ENCODE measurements around the gene KRTAP19-7. TPM values are rescaled to one million over a fixed set of nuclear protein-coding genes. Genes with fewer than 3 reads are reported as not detected.

Gene KRTAP19-7, protein sequence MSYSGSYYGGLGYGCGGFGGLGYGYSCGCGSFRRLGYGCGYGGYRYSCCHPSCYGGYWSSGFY
- not detected for total RNA-seq

DNA sequence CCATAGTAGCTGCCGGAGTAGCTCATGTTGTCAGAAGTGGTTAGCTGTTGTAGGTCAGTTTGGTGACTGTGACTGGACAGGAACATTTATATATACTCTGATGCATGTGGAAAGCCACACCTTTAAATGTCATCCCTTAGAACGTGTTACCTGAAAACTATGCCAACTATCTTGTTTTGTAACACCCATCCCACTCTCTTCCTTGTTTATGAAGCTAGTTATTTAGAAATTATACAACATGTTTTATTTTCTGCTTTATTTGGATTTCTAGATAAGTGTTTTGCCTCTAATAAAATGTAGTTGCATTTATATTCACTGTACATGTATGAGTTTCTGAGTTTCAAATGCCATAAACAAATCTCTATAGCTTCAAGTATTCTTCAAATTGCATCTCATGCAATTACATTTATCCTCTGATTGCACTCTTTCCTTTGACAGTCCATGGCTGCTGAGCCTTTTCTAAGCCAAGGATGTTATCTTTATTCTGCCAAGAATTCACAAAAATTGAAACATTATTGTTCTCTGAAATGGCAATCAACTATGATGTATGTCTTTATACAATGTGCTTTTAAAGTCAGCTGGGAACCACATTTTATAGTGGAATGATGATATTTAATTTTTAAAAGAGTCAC lies at the start of gene KRTAP19-7:
Gene KRTAP19-7 (minus strand): TSS at position 51 of the 632 bp plus-strand sequence. CDS start 25 bp downstream, at position 26.
- no peaks in the 10 kb centered on the region for H3K27me3 Mint-ChIP-seq
- H3K4me1 Mint-ChIP-seq (ENCODE audit: low read depth) = no peaks in the 10 kb centered on the region
- no peak for DNase-seq
- intact Hi-C loops (cut with micrococcal nuclease) = no loop called here
- no peaks in the 10 kb centered on the region for H3K9me3 Mint-ChIP-seq
- ChIA-PET CTCF (no interaction called here), POLR2A (no interaction called here)
- H3K36me3 Mint-ChIP-seq = no peaks in the 10 kb centered on the region
- H3K27ac Mint-ChIP-seq = no peak within 1 kb of the TSS
- no peak within 1 kb of the TSS for H3K4me3 Mint-ChIP-seq

DNA sequence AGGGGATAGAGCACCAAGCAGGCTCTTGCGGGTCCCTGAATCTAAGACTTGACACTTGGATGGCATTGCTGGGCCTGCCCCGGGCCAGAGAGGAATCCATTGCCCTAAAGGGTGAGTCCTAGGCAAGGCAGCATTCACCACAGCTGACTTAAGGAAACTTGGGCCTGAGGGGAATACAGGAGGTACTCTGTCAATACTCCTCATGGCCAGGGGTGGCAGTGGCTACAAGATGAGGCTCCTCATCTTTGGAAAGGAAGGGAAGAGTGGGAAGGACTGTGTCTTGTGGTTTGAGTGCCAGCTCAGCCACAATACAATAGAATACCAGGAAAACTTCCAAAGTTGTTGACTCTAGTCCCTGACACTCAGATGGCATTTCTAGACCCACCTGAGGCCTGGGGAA lies 44.9 kb upstream of the KRTAP19-7 start:
- Mint-ChIP-seq H3K9me3 (peaks cover 11% of the 10 kb centered on the region), H3K4me3 (no peak overlapping the region), H3K36me3 (no peaks in the 10 kb centered on the region), H3K27ac (no peak overlapping the region), H3K27me3 (no peaks in the 10 kb centered on the region), H3K4me1 (ENCODE audit: low read depth) (no peaks in the 10 kb centered on the region)
- POLR2A ChIA-PET = no interaction called here
- intact Hi-C loops (cut with micrococcal nuclease) = no loop called here
- no peak for DNase-seq
- CTCF ChIA-PET = no interaction called here

DNA sequence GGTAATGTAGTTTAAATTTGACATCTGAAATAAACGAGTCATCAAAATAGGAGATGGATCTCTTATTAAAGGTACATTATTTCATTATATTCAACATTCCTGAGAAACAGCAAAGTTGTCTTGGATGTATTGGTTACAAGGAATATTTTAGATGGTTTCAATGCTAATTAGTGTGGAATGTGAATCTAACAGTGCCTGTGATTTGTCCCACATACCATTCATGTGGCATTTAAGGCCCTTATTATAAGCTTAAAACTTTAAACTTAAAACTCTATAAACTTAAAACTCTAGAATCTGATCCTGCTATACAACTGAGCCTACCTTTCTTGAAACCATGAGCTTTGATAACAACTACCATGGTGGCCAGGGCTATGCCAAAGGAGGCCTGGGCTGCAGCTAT lies 39.7 kb upstream of the KRTAP19-7 start, which contains the start of gene KRTAP22-1:
Gene KRTAP22-1 (plus strand): TSS at position 301 of the 400 bp plus-strand sequence.
- POLR2A ChIA-PET = no interaction called here
- Mint-ChIP-seq H3K4me1 (ENCODE audit: low read depth) (no peaks in the 10 kb centered on the region), H3K27me3 (no peaks in the 10 kb centered on the region), H3K27ac (no peak within 1 kb of the TSS), H3K9me3 (peaks cover 5% of the 10 kb centered on the region), H3K4me3 (no peak within 1 kb of the TSS), H3K36me3 (no peaks in the 10 kb centered on the region)
- intact Hi-C loops (cut with micrococcal nuclease) = no loop called here
- DNase-seq = no peak
- CTCF ChIA-PET = no interaction called here

DNA sequence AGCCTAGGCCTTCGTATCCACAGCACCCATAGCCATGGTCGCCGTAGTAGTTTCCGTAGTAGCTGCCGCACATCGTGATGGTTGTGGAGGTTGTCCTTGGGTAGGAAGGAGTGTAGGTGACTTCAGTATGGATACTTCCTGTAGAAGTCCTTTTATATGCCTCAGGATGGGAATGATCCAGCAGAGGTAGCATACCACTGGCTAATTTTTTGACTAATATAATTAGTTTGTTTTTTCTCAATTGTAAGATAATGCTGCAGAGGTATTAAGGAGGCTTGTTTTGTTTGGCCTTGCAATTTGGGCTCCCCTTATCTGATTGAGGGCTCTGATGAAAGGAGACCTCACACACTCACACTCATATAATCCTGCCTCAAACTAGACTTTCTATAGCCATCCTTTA lies 37.7 kb upstream of the KRTAP19-7 start, which contains the start of gene KRTAP6-2:
Gene KRTAP6-2 (minus strand): TSS at position 101 of the 400 bp plus-strand sequence. CDS start 28 bp downstream, at position 73.
- ChIA-PET POLR2A (no interaction called here), CTCF (no interaction called here)
- Mint-ChIP-seq H3K27me3 (no peaks in the 10 kb centered on the region), H3K27ac (no peak within 1 kb of the TSS), H3K4me3 (no peak within 1 kb of the TSS), H3K36me3 (no peaks in the 10 kb centered on the region), H3K9me3 (peaks cover 5% of the 10 kb centered on the region), H3K4me1 (ENCODE audit: low read depth) (no peaks in the 10 kb centered on the region)
- DNase-seq = no peak
- intact Hi-C loops (cut with micrococcal nuclease) = no loop called here

DNA sequence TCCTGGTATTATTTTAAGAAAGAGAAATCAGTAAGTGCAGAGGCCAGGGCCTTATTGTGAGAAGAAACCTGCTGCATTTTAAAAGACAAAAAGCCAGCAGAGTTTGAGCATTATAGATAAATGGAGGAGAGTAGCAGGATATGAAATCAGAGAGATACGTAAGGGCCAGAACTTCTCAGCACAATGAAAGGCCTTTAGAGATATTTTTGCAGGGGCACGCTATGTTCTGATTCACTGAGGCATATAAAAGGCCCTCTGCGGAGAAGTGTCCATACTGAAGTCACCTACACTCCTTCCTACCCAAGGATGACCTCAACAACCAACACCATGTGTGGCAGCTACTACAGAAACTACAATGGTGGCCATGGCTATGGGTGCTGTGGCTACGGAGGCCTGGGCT lies 31.0 kb upstream of the KRTAP19-7 start, which contains the start of gene KRTAP6-3:
Gene KRTAP6-3 (plus strand): TSS at position 301 of the 400 bp plus-strand sequence. CDS start 6 bp downstream, at position 307.
- intact Hi-C loops (cut with micrococcal nuclease) = no loop called here
- POLR2A ChIA-PET = no interaction called here
- no peak for DNase-seq
- Mint-ChIP-seq H3K27me3 (no peaks in the 10 kb centered on the region), H3K4me1 (ENCODE audit: low read depth) (no peaks in the 10 kb centered on the region), H3K27ac (no peak within 1 kb of the TSS), H3K4me3 (no peak within 1 kb of the TSS), H3K36me3 (no peaks in the 10 kb centered on the region), H3K9me3 (no peaks in the 10 kb centered on the region)
- CTCF ChIA-PET = no interaction called here

DNA sequence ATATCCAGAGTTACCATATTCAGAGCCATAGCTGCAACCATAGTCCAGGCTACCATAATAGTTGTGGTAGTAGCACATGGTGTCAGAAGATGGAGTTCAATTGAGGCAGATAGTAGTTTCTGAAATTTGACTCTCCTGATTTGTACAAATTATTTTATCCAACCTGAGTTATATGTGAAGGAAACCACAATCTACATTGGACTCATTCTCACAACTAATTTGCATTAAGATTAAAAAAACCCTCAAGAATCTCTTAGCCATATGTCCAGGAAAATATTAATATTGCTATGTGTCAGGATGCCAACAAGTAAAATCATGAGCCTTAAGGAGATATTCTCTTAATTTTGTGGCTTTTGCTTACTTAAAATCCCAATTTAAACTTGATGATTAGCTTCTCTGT lies 29.2 kb upstream of the KRTAP19-7 start, which contains the start of gene KRTAP22-2:
Gene KRTAP22-2 (minus strand): TSS at position 101 of the 400 bp plus-strand sequence.
- Mint-ChIP-seq H3K4me1 (ENCODE audit: low read depth) (no peaks in the 10 kb centered on the region), H3K27me3 (no peaks in the 10 kb centered on the region), H3K9me3 (no peaks in the 10 kb centered on the region), H3K36me3 (no peaks in the 10 kb centered on the region), H3K4me3 (no peak within 1 kb of the TSS), H3K27ac (no peak within 1 kb of the TSS)
- CTCF ChIA-PET = no interaction called here
- DNase-seq = no peak
- intact Hi-C loops (cut with micrococcal nuclease) = no loop called here
- POLR2A ChIA-PET = no interaction called here

DNA sequence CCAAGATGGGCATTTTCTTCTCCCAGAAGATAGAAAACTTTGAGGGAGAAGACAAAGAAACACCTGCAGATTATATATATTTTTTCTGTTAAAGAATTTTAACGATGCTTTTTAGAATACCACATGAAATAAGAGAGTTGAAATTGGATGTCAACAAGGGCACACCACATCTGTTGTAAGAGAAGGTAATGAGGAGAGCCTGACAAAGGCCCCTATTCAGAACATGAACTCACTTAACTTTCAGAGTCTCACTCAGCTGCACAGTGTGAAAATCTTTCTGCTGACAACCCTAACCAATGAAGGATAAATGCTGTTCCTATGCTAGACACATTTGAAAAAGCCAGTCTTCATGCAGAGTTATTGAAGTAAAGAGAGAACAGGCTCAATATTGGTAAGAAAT lies 21.8 kb upstream of the KRTAP19-7 start:
- no peak overlapping the region for H3K4me3 Mint-ChIP-seq
- intact Hi-C loops (cut with micrococcal nuclease) = no loop called here
- no peaks in the 10 kb centered on the region for H3K27me3 Mint-ChIP-seq
- POLR2A ChIA-PET = no interaction called here
- H3K9me3 Mint-ChIP-seq = no peaks in the 10 kb centered on the region
- H3K36me3 Mint-ChIP-seq = no peaks in the 10 kb centered on the region
- H3K27ac Mint-ChIP-seq = no peak overlapping the region
- H3K4me1 Mint-ChIP-seq (ENCODE audit: low read depth) = no peaks in the 10 kb centered on the region
- CTCF ChIA-PET = no interaction called here
- DNase-seq = no peak

DNA sequence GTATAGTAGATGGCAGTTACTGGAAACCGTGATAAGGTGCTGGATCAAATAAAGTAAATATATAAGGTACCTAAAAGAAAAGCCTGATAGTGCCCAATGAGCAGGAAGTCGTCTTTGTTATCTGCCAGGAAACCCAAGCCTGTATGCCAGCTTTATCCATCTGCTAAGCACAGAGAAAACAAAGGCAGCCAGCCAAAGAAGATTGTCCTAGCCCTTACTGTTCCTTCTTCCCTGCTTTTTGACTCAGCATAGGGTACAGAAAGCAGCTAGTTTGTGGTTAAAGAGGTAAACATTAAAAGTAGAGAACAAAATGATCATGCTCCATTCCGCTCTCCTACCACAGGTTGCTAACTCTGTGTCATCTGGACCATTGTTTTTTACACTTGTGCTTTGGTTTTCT lies 19.0 kb upstream of the KRTAP19-7 start:
- Mint-ChIP-seq H3K4me1 (ENCODE audit: low read depth) (no peaks in the 10 kb centered on the region), H3K27ac (no peak overlapping the region), H3K27me3 (no peaks in the 10 kb centered on the region), H3K9me3 (no peaks in the 10 kb centered on the region), H3K36me3 (no peaks in the 10 kb centered on the region), H3K4me3 (no peak overlapping the region)
- no peak for DNase-seq
- POLR2A ChIA-PET = no interaction called here
- intact Hi-C loops (cut with micrococcal nuclease) = no loop called here
- CTCF ChIA-PET = no interaction called here

DNA sequence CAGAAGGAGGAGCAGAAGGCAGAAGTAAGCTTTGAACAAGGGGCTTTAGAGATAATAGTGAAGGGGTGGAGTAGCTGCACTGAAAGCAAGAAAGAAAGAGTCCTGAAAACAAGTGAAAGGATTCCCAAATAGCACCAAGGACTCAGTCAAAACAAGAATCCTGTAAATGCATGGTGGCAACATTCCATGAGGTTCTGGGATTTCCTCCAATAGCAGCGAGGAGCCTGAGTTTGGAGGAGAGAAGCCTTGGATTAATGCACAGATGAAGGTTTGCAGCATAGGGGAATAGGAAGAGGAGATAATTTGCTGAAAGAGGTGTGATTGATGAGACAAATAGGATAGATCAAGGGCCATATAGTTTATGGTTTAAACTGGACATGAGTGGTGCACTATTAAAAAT lies 18.2 kb upstream of the KRTAP19-7 start:
- ChIA-PET POLR2A (no interaction called here), CTCF (no interaction called here)
- no peaks in the 10 kb centered on the region for H3K27me3 Mint-ChIP-seq
- H3K9me3 Mint-ChIP-seq = no peaks in the 10 kb centered on the region
- H3K36me3 Mint-ChIP-seq = no peaks in the 10 kb centered on the region
- DNase-seq = no peak
- intact Hi-C loops (cut with micrococcal nuclease) = no loop called here
- no peak overlapping the region for H3K27ac Mint-ChIP-seq
- no peaks in the 10 kb centered on the region for H3K4me1 Mint-ChIP-seq (ENCODE audit: low read depth)
- no peak overlapping the region for H3K4me3 Mint-ChIP-seq

DNA sequence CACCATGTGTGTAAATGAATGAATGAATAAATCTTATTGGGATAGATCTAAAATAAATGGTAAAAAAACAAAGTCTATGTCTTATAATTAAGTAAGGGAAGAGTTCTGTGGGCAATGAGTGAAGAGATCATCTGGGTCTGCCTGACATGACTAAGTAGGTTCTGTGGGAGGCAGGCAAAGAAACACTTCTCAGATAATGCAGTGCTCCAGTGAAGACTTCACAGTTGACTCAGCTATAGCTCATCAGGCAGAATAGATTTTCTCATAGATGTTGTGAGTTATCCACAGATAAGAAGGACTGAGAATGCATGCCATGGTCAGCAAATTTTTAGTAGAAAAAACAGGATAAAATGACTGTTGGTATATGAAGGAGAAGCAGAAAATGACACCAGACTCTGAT lies 16.7 kb upstream of the KRTAP19-7 start:
- Mint-ChIP-seq H3K9me3 (no peaks in the 10 kb centered on the region), H3K4me1 (ENCODE audit: low read depth) (no peaks in the 10 kb centered on the region), H3K36me3 (no peaks in the 10 kb centered on the region), H3K27ac (no peak overlapping the region), H3K27me3 (no peaks in the 10 kb centered on the region), H3K4me3 (no peak overlapping the region)
- no peak for DNase-seq
- CTCF ChIA-PET = no interaction called here
- POLR2A ChIA-PET = no interaction called here
- intact Hi-C loops (cut with micrococcal nuclease) = no loop called here

DNA sequence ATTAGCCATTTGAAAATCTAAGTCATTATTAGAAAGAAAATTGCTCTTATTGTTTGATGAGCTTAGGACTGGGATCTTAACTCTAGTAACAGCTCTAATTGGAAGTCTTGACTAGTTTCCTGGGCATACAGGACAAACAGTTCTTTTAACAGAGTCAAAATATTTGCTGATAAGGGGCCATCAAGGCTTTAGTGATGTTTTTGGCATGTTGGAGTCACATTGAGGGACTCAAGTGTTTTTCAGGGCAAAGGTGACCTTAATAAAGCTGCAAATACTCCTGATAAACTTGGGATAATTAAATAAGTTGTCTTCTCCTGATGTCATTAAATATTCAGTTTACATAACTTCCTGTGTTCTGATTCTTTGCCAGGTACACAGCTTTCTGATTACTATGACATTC lies 6.5 kb upstream of the KRTAP19-7 start:
- CTCF ChIA-PET = no interaction called here
- intact Hi-C loops (cut with micrococcal nuclease) = no loop called here

DNA sequence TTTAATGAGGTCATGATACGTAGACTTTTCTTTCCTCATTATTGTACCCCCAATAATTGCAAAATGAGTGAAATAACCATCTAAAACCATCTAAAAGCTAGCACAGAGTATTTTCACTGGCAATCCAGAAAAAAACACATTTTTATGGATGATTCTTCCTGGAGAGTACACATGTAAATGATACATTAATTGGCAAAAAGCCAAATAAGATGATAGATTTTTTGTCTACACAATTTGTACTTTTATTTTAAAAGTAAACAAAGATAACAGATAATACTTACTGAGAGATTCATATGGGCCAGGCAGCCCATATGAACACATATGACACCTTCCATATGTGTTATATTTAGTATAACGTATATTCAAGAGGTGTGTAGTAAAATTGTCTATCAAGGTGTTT lies 2.5 kb upstream of the KRTAP19-7 start:
- no peaks in the 10 kb centered on the region for H3K4me1 Mint-ChIP-seq (ENCODE audit: low read depth)

More for the DNA sequence above, 6.5 kb upstream of the KRTAP19-7 start:
- Mint-ChIP-seq H3K27ac (no peak overlapping the region), H3K4me3 (no peak overlapping the region), H3K27me3 (no peaks in the 10 kb centered on the region), H3K9me3 (no peaks in the 10 kb centered on the region), H3K4me1 (ENCODE audit: low read depth) (no peaks in the 10 kb centered on the region), H3K36me3 (no peaks in the 10 kb centered on the region)
- no peak for DNase-seq
- POLR2A ChIA-PET = no interaction called here

DNA sequence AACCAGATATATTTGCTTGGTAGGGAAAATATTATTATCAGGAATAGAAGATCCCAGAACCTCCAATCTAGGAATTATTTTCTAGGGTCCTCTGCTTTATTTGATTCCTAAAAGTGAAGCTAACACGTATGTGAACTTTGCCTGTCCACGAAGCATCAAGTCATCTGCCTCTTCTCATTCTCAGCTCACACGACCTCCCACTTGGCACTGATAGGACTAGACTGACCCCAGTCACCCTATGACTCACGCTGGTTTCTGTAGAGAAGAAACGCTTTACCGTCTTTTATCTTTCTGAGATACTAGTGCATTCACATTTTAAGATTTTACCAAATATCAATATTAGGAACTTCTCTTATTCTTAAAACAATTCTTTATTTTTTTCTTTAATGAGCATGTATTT lies 2.0 kb upstream of the KRTAP19-7 start:
- H3K27me3 Mint-ChIP-seq = no peaks in the 10 kb centered on the region
- ChIA-PET POLR2A (no interaction called here), CTCF (no interaction called here)
- no peak overlapping the region for H3K27ac Mint-ChIP-seq
- no peaks in the 10 kb centered on the region for H3K9me3 Mint-ChIP-seq
- no peak overlapping the region for H3K4me3 Mint-ChIP-seq
- DNase-seq = no peak
- no peaks in the 10 kb centered on the region for H3K4me1 Mint-ChIP-seq (ENCODE audit: low read depth)
- intact Hi-C loops (cut with micrococcal nuclease) = no loop called here
- no peaks in the 10 kb centered on the region for H3K36me3 Mint-ChIP-seq

More for the DNA sequence above, 2.5 kb upstream of the KRTAP19-7 start:
- ChIA-PET POLR2A (no interaction called here), CTCF (no interaction called here)
- Mint-ChIP-seq H3K4me3 (no peak overlapping the region), H3K27me3 (no peaks in the 10 kb centered on the region), H3K27ac (no peak overlapping the region), H3K9me3 (no peaks in the 10 kb centered on the region), H3K36me3 (no peaks in the 10 kb centered on the region)
- intact Hi-C loops (cut with micrococcal nuclease) = no loop called here
- DNase-seq = no peak
